OCI-LY3 (cell line): ENCODE results near the gene FOXN1.

Experiments used
- H2AFZ ChIP-seq: fragments of 200-600, 300-600 bp; shearing (Covaris generic); 2 replicates; pipeline ENCODE4 v1.6.0; 2014; ENCODE audit warnings: antibody characterized with exemption, low read depth, low read length
- H3K27ac ChIP-seq: fragments of 200-600, 300-600 bp; sonication (generic); 2 replicates; pipeline ENCODE4 v1.5.1; 2014; ENCODE audit warnings: mild to moderate bottlenecking, low read length, moderate library complexity, mixed read lengths
- H3K27me3 ChIP-seq: fragments of 200-600, 300-600 bp; sonication (generic); 2 replicates; pipeline ENCODE4 v1.6.1; 2014; ENCODE audit warnings: low read depth, low read length, mixed read lengths
- H3K36me3 ChIP-seq: fragments of 200-600, 300-600 bp; sonication (generic); replicated peaks from 2 replicates; pipeline ENCODE3; 2014; ENCODE audit warnings: low read depth, low read length, mixed read lengths
- H3K4me1 ChIP-seq: fragments of 300-600, 200-600 bp; sonication (generic); 2 replicates; pipeline ENCODE4 v1.6.1; 2014; ENCODE audit warnings: low read length, mixed read lengths
- H3K4me2 ChIP-seq: fragments of 200-600, 300-600 bp; sonication (generic); 2 replicates; pipeline ENCODE4 v1.6.1; 2014; ENCODE audit warnings: low read length, mixed read lengths
- H3K4me3 ChIP-seq: fragments of 300-600, 200-600 bp; sonication (generic); 2 replicates; pipeline ENCODE4 v1.5.1; 2014; ENCODE audit warnings: antibody characterized with exemption, mild to moderate bottlenecking, low read length, moderate library complexity
- H3K79me2 ChIP-seq: fragments of 300-600, 200-600 bp; shearing (Covaris generic); 2 replicates; pipeline ENCODE4 v1.6.1; 2014; ENCODE audit warnings: mild to moderate bottlenecking, low read length, mixed read lengths
- H3K9ac ChIP-seq: fragments of 300-600, 200-600 bp; shearing (Covaris generic); 2 replicates; pipeline ENCODE4 v1.6.0; 2014; ENCODE audit warnings: mild to moderate bottlenecking, low read length, moderate library complexity
- H3K9me3 ChIP-seq: fragments of 200-600, 300-600 bp; shearing (Covaris generic); 2 replicates; pipeline ENCODE4 v1.6.1; 2014; ENCODE audit warnings: low read length, mixed read lengths; ENCODE audit not compliant: insufficient read depth
- H4K20me1 ChIP-seq: fragments of 200-600, 300-600 bp; sonication (generic); 2 replicates; pipeline ENCODE4 v1.6.1; 2016; ENCODE audit warnings: low read length, mixed read lengths; ENCODE audit not compliant: insufficient read depth
- CTCF ChIP-seq: fragments of 200-600, 300-600 bp; sonication (generic); IDR thresholded peaks from 2 replicates; pipeline ENCODE4 v1.5.1; 2014; ENCODE audit warnings: antibody characterized with exemption, low read length, low read depth
- EZH2phosphoT487 ChIP-seq: fragments of 200-600 bp; shearing (Covaris generic); IDR thresholded peaks from 2 replicates; pipeline ENCODE4 v1.6.1; 2018; ENCODE audit warnings: antibody characterized with exemption, mixed run types, low read depth

FOXN1 gene

GRCh38 chr17:28527181-28527681 is 21.1 kb downstream of the FOXN1 start:
- no peak overlapping the region for H3K27ac ChIP-seq
- H3K4me2 ChIP-seq = no peak overlapping the region

GRCh38 chr17:28527859-28528258 is 21.7 kb downstream of the FOXN1 start:
- Histone ChIP-seq H3K4me3 (no peak overlapping the region), H4K20me1 (no peaks in the 10 kb centered on the region), H3K4me1 (peaks cover 8% of the 10 kb centered on the region), H3K27me3 (peaks cover 5% of the 10 kb centered on the region; the same call in 1 of the 2 replicates), H3K79me2 (no peaks in the 10 kb centered on the region), H3K9ac (no peak overlapping the region), H3K27ac (no peak overlapping the region), H3K9me3 (no peaks in the 10 kb centered on the region), H3K36me3 (no peaks in the 10 kb centered on the region), H2AFZ (no peak overlapping the region), H3K4me2 (no peak overlapping the region)
- no peak for TF ChIP-seq EZH2phosphoT487

More at GRCh38 chr17:28527181-28527681, 21.1 kb downstream of the FOXN1 start:
- H3K36me3 ChIP-seq = no peaks in the 10 kb centered on the region
- H4K20me1 ChIP-seq = no peaks in the 10 kb centered on the region
- peaks cover 5% of the 10 kb centered on the region; the same call in 1 of the 2 replicates for H3K27me3 ChIP-seq
- H3K4me3 ChIP-seq = no peak overlapping the region
- no peak overlapping the region for H2AFZ ChIP-seq
- H3K79me2 ChIP-seq = no peaks in the 10 kb centered on the region
- H3K4me1 ChIP-seq = peaks cover 8% of the 10 kb centered on the region
- no peak for TF ChIP-seq EZH2phosphoT487
- no peak for TF ChIP-seq CTCF
- no peaks in the 10 kb centered on the region for H3K9me3 ChIP-seq
- H3K9ac ChIP-seq = no peak overlapping the region

- H3K27me3 ChIP-seq = peaks cover 5% of the 10 kb centered on the region; the same call in 1 of the 2 replicates
- no peak overlapping the region for H2AFZ ChIP-seq
- no peaks in the 10 kb centered on the region for H4K20me1 ChIP-seq
- H3K36me3 ChIP-seq = no peaks in the 10 kb centered on the region
- no peaks in the 10 kb centered on the region for H3K79me2 ChIP-seq
- no peak overlapping the region for H3K27ac ChIP-seq
- H3K9me3 ChIP-seq = no peaks in the 10 kb centered on the region
- H3K4me3 ChIP-seq = no peak overlapping the region
- TF ChIP-seq CTCF (no peak), EZH2phosphoT487 (no peak)
- peaks cover 8% of the 10 kb centered on the region for H3K4me1 ChIP-seq
- H3K4me2 ChIP-seq = no peak overlapping the region
- no peak overlapping the region for H3K9ac ChIP-seq
Measured at GRCh38 chr17:28528327-28529012, 22.3 kb downstream of the FOXN1 start.

- no peak overlapping the region for H2AFZ ChIP-seq
- no peak overlapping the region for H3K4me2 ChIP-seq
- H4K20me1 ChIP-seq = no peaks in the 10 kb centered on the region
- TF ChIP-seq CTCF (no peak), EZH2phosphoT487 (no peak)
- no peak overlapping the region for H3K27ac ChIP-seq
- no peak overlapping the region for H3K9ac ChIP-seq
- H3K79me2 ChIP-seq = no peaks in the 10 kb centered on the region
- H3K4me1 ChIP-seq = peaks cover 8% of the 10 kb centered on the region
- H3K27me3 ChIP-seq = peaks cover 5% of the 10 kb centered on the region; the same call in 1 of the 2 replicates
- no peak overlapping the region for H3K4me3 ChIP-seq
- H3K9me3 ChIP-seq = no peaks in the 10 kb centered on the region
- no peaks in the 10 kb centered on the region for H3K36me3 ChIP-seq
Measured at GRCh38 chr17:28529013-28529400, 22.9 kb downstream of the FOXN1 start.
